Fibroblast of pulmonary artery (primary cell): ENCODE data around the gene MTNR1A.

Experiments used
- DNase-seq: peaks from one replicate; pipeline ENCODE4 v3.0.0-alpha.2; 2010; ENCODE audit warnings: low read depth
- H3K4me3 ChIP-seq: replicated peaks from 2 replicates; pipeline ENCODE4 v1.5.1; 2011; ENCODE audit warnings: low read depth, mild to moderate bottlenecking, control low read depth, low read length, moderate library complexity
- TF ChIP-seq, protein P1 (sequence below): IDR thresholded peaks from 2 replicates; pipeline ENCODE4 v1.5.1; 2011; ENCODE audit warnings: mild to moderate bottlenecking, control low read depth, low read length, inconsistent platforms; ENCODE audit errors: missing control alignments

MTNR1A gene

DNA sequence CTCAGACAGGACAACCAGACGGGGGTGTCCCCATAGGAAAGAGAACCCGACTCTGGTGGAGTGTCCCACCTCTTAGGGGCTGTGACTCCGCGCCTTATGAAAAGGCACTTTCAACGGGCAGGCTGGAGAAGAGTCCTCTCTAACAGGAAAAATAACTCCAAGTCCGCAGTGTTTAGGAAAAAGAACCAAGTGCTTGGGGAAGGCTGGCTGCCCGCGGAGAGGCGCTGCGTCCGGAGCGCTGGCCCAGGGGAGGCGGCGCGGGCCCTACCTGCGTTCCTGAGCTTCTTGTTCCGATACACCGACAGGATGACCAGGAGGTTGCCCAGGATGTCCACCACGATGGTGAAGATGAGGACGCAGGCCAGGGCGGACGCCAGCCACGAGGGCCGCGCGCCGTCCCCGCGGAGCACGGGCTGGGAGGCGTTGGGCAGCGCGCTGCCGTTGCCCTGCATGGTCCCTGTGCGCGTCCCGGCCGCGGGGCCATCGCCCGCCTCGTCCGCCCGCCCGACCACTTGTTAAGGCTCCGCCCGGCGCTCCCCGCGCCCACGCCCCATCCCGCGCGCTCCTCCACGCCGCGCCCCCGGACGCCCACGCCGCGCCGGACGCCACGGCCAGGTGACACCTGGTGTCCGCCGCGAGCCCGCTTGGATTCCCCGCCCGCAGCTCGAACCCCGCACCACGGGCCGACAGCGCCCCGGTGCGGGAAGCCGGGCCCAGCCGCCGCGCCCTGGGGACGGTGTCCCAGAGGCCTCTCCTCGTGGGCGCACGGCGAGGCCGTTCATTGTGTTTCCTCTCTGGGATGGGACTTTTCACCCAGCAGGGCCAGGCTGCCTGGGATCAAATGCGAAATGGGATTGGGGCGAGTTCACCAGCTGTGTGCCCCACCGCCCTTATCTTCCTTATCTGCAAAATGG, at the start of gene MTNR1A:
Gene MTNR1A (minus strand): TSS at position 654 of the 914 bp plus-strand sequence. CDS start 202 bp downstream, at position 452.
- H3K4me3 ChIP-seq, result peak within 1 kb of the TSS; percentile 34
- DNase-seq, result peak; percentile 6
- TF ChIP-seq, protein P1, sequence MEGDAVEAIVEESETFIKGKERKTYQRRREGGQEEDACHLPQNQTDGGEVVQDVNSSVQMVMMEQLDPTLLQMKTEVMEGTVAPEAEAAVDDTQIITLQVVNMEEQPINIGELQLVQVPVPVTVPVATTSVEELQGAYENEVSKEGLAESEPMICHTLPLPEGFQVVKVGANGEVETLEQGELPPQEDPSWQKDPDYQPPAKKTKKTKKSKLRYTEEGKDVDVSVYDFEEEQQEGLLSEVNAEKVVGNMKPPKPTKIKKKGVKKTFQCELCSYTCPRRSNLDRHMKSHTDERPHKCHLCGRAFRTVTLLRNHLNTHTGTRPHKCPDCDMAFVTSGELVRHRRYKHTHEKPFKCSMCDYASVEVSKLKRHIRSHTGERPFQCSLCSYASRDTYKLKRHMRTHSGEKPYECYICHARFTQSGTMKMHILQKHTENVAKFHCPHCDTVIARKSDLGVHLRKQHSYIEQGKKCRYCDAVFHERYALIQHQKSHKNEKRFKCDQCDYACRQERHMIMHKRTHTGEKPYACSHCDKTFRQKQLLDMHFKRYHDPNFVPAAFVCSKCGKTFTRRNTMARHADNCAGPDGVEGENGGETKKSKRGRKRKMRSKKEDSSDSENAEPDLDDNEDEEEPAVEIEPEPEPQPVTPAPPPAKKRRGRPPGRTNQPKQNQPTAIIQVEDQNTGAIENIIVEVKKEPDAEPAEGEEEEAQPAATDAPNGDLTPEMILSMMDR, result no peak

DNA sequence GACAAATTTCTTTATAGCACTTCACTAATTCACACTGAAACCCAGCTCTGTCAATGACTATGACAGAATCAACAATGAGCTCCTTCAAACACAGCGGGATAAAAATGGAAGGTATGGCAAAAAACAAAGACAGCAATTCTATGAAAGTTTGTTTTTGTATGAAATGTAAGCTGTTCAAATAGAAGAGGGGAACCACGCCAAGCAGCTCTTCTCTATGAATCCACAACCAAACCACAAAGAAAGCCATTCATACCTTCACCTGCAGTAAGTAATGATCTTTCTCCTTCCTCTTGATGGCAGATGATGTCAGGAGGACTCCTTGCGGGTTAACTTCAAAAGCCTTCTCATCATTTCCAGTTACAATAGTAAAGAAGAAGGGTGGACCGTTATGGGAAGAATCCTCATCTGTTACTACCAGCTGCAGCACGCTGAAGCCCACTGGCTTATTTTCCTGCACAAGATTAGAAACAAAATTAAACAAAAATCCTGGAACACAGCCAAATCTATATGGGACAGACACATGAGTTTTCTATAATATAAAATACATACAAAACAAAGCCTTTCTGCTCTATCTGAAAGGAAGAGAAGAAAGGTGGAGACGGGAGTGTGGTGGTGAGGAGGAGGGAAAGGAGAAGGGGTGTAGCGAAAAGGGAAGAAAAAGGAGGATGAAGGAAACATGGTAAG, 48.9 kb upstream of the MTNR1A start:
- no peak overlapping the region for H3K4me3 ChIP-seq
- TF ChIP-seq, protein P1, result no peak

DNA sequence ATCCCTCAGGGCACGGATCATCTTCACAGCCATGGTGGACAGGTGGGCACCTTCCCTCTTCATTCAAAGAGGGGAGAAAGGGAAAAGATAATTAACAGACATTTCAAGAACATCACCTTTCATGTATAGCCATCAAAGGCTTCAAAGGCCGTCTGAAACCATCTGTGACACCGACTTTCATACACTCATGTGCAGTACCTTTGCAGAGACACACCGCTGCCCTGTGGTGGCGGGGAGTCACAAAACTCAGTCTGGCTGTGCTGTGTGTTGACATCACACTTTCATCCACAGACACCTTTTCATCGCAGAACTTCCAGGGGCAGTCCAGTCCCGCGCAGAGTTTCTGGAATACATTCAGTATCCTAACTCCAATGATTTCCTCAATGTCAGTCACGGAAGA, 47.6 kb upstream of the MTNR1A start:
- H3K4me3 ChIP-seq, result no peak overlapping the region
- TF ChIP-seq, protein P1, result no peak
- no peak for DNase-seq

More for the DNA sequence above, 48.9 kb upstream of the MTNR1A start:
- no peak for DNase-seq

DNA sequence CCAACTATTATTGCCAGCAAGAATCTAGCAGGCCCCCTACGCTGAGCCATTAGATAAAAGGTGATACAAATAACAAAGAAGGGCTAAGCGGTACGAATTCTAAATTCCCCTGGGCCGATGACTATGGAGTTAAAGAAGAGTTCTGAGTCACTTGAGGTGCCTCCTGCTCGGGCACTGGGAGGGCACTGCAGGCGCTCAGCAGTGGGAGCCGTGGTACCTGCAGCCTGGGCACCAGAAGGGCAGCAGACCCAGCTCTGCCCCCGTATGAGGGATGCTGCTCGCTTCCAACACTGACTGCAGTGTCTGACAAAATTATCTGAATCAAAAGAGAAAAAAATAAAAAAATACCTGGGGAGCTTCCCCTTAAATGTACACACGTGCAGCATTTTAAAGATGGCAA, 44.1 kb upstream of the MTNR1A start:
- H3K4me3 ChIP-seq, result no peak overlapping the region
- TF ChIP-seq, protein P1, result no peak
- DNase-seq, result no peak

DNA sequence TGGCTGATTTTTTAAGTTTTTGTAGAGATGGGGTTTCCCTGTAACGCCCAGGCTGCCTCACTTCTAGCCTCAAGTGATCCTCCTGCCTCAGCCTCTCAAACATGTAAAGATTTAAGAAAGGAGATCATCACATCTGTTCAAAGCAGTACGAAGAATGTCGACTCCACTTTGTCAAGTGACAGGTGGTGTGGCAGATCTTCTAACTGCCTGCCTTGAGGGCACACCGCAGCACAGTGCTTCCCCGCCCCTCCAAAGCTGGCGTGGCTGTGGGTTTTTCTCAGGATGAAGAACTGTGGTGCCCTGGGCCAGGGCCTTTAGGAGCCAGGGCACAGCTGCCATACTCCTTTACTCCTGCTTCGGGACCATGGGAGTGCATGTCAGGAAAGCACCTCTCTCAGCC, 43.3 kb upstream of the MTNR1A start:
- TF ChIP-seq, protein P1, result no peak
- DNase-seq, result no peak
- no peak overlapping the region for H3K4me3 ChIP-seq

DNA sequence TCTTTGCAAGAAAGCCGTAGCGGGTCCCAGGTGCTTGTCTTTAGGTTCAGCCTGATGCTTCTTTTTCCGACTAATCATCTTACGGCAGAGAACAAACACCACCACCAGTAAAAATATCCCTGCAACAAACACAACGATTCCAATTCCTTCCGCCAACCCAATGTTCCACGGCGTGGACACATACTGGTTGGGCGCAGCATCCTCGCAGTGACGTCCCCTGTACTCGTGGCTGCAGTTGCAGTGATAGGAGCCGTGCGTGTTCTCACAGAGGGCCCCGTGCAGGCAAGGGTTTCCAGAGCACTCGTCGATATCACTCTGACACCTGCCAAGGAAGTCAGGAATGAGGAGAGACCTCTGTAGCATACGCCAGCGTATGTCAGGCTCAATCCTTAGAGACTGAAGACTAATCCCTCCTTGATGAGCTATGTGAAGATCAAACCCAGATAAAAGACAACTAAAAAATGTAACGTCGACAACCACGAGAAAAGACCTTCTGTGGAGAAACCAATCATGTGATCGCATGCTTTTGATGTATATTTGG, 41.6 kb upstream of the MTNR1A start:
- no peak overlapping the region for H3K4me3 ChIP-seq
- DNase-seq, result no peak
- TF ChIP-seq, protein P1, result no peak
